NT2/D1 (cell line): ENCODE measurements around the gene MLLT1.

Experiments
- SUZ12 ChIP-seq: IDR thresholded peaks from 2 replicates; pipeline ENCODE4 v1.6.1; 2011; ENCODE audit not compliant: insufficient read length, insufficient read depth; ENCODE audit errors: extremely low read depth
- ZNF274 ChIP-seq: IDR thresholded peaks from 2 replicates; pipeline ENCODE4 v1.6.1; 2011; ENCODE audit warnings: mild to moderate bottlenecking, low read depth, low read length

DNA sequence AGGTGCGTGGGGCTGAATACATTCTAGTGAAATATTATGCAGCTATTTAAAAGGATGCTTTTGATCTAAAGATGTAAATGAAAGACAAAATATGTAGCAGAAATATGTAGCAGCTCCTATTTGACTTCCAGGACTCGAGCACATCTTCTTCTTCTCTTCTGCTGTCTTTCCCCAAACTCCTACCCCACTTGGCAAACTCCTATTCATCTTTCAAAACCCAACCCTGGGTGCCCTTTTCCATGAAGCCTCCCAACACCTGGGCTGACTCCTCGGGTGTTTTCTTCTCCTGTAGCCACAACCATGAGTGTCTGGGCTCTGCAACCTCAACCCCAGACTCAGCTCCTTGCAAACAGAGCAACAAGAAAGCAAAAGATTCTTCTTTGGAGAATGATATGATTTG, 42.5 kb upstream of the MLLT1 start:
- TF ChIP-seq SUZ12 (no peak), ZNF274 (no peak)
